Gastrocnemius medialis (tissue), 4 donors: Measurements from ENCODE around the gene ARHGEF6. TPM values are rescaled to one million over a fixed set of nuclear protein-coding genes. Genes with fewer than 3 reads are reported as not detected.

Source experiments
- ATAC-seq, 2 donors: fragments of 150-250 bp; one replicate each; pipeline ENCODE4 v1.9.1; 2016
- DNase-seq, 2 donors: peaks; one replicate each; pipeline ENCODE4 v3.0.0-alpha.2; 2019
- H3K27ac ChIP-seq, 4 donors: fragments of 200-600 bp; sonication (generic); 1 replicate in 1 of 4; 2 replicates in 3 of 4; pipeline ENCODE4 v1.5.1; 2016 to 2018; ENCODE audit warnings: mild to moderate bottlenecking in 2 of 4, moderate library complexity in 1 of 4
- H3K27me3 ChIP-seq, 3 donors: fragments of 200-600 bp; sonication (generic) in 2 of 3; 1 replicate in 1 of 3; 2 replicates in 2 of 3; pipeline versions ENCODE4 v1.5.1 to v1.6.0; 2016 to 2019; ENCODE audit warnings: mild to moderate bottlenecking in 1 of 3, moderate library complexity in 1 of 3
- H3K36me3 ChIP-seq, 2 donors: fragments of 200-600 bp; sonication (generic) in 1 of 2; one replicate each; pipeline ENCODE4 v1.5.1; 2017 to 2018
- H3K4me1 ChIP-seq, 2 donors: fragments of 200-600 bp; sonication (generic) in 1 of 2; one replicate each; pipeline ENCODE4 v1.5.1; 2016 to 2017; ENCODE audit warnings: mild to moderate bottlenecking in 2 of 2
- H3K4me3 ChIP-seq, 4 donors: fragments of 200-600 bp; sonication (generic) in 3 of 4; 1 replicate in 1 of 4; 2 replicates in 3 of 4; pipeline ENCODE4 v1.5.1; 2016 to 2019; ENCODE audit warnings: mild to moderate bottlenecking in 2 of 4
- H3K9me3 ChIP-seq, 3 donors: fragments of 200-600 bp; sonication (generic) in 2 of 3; 1 replicate in 1 of 3; 2 replicates in 2 of 3; pipeline ENCODE4 v1.5.1; 2016 to 2019
- POLR2A ChIP-seq, 2 donors: fragments of 450-650 bp; IDR thresholded peaks; one replicate each; pipeline ENCODE4 v1.6.1; 2017; ENCODE audit warnings: antibody characterized with exemption in 2 of 2, mild to moderate bottlenecking in 2 of 2, moderate library complexity in 2 of 2
- in situ Hi-C, 4 donors: fragments of 200-750 bp; cut with MboI; loops; one replicate each; pipeline versions ENCODE4 v1.15.0 to v1.8.0; 2017; ENCODE audit warnings: low sequenced_read_pairs in 4 of 4
- intact Hi-C: fragments of 100-400 bp; cut with DNase I; formaldehyde crosslinking; loops from one replicate; pipeline ENCODE4 v1.15.1; 2023; ENCODE audit warnings: low total_unique reads
- total RNA-seq, 4 donors: library from RNA; depleted of rRNA; stranded (reverse); fragments of >200 nt; gene quantifications; one replicate each; pipeline versions ENCODE4 v1.1.0 to v1.2.3, GENCODE V29; 2016
- TF ChIP-seq, protein P1 (sequence below), 5 experiments: fragments of 450-650 bp in 3 of 5; fragments of 200-600 bp in 2 of 5; sonication (generic) in 2 of 5; IDR thresholded peaks in 4 of 5; conservative IDR thresholded peaks in 1 of 5; 1 replicate in 4 of 5; 2 replicates in 1 of 5; pipeline ENCODE4 v1.5.1; 2016 to 2019; ENCODE audit warnings: antibody characterized with exemption in 5 of 5, mild to moderate bottlenecking in 3 of 5, moderate library complexity in 3 of 5

The ARHGEF6 gene
- total RNA-seq, 4 donors from 2014 or later, result 15.0 to 29.9 (median 24.5) TPM

DNA sequence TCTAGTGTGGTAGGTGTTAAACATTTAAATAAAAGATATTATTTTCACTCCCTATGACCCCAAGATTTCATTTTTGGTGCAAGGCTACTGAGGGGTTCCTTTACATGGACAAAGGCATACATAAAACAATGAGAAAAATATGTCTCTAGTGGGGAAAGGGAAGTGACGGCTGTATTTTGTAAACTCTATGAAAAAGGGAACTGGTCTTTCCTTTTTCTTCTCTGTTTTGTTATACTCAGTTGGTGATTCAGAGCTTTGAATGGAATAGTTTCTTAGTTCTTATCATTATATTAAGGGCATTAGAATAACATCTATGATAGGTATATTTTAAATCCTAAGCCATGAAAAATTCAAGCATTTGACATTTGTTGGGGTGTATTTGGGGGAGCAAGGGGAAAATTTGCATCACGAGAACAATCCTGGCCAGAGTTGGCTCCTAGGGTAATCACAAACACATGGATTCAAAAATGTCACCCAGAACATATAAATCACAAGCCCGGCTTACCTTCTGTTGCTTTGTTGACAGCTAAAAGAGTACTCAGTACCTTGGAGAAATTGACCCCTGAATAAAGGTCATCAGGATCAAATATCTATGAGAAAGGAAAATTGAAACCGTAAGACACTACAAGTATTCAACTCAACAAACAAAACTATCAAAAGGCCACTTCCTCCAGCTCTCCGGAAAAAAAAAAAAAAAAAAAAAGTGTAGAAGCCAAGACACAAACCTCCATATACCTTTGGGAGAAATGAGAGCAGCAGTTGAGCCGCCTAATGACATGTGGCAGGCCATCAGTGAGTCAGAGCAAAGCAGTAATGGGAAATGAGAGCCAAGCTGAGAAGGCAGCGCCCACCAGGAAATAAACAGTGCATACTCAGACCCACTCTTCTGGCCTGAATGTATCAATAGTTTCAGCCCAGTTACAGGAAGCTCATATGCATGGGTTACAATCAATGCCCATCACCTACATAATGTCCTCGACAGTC lies 33.4 kb downstream of the ARHGEF6 start:
- in situ Hi-C loops (no loop called here), intact Hi-C loops (no loop called here)
- H3K27ac ChIP-seq, result peak overlapping the region; percentile 80 to 86 (median 84)
- DNase-seq (peak in 1 of 2 donors; percentile 34), ATAC-seq (peak; percentile 75 to 81)
- H3K9me3 ChIP-seq, result no peaks in the 10 kb centered on the region
- no peaks in the 10 kb centered on the region for H3K27me3 ChIP-seq
- TF ChIP-seq, protein P1, sequence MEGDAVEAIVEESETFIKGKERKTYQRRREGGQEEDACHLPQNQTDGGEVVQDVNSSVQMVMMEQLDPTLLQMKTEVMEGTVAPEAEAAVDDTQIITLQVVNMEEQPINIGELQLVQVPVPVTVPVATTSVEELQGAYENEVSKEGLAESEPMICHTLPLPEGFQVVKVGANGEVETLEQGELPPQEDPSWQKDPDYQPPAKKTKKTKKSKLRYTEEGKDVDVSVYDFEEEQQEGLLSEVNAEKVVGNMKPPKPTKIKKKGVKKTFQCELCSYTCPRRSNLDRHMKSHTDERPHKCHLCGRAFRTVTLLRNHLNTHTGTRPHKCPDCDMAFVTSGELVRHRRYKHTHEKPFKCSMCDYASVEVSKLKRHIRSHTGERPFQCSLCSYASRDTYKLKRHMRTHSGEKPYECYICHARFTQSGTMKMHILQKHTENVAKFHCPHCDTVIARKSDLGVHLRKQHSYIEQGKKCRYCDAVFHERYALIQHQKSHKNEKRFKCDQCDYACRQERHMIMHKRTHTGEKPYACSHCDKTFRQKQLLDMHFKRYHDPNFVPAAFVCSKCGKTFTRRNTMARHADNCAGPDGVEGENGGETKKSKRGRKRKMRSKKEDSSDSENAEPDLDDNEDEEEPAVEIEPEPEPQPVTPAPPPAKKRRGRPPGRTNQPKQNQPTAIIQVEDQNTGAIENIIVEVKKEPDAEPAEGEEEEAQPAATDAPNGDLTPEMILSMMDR (IDR thresholded peaks at IDR 0.05 in 4 of 5, conservative IDR thresholded peaks at IDR 0.05 in 1 of 5), result no peak
- no peak for TF ChIP-seq POLR2A (IDR thresholded peaks at IDR 0.05)
- H3K4me1 ChIP-seq, result peaks cover 66 to 72% of the 10 kb centered on the region in 2 donors
- H3K4me3 ChIP-seq, result no peak overlapping the region
- no peaks in the 10 kb centered on the region for H3K36me3 ChIP-seq

- peaks cover 54 to 67% of the 10 kb centered on the region in 2 donors for H3K4me1 ChIP-seq
- DNase-seq, result no peak
- TF ChIP-seq POLR2A (IDR thresholded peaks at IDR 0.05), result no peak
- TF ChIP-seq, protein P1 (IDR thresholded peaks at IDR 0.05 in 4 of 5, conservative IDR thresholded peaks at IDR 0.05 in 1 of 5), result no peak
- H3K9me3 ChIP-seq, result no peaks in the 10 kb centered on the region
- in situ Hi-C loops (no loop called here), intact Hi-C loops (no loop called here)
- ATAC-seq, result no peak
- no peaks in the 10 kb centered on the region for H3K36me3 ChIP-seq
- peak overlapping the region; percentile 80 to 86 (median 84) for H3K27ac ChIP-seq
- H3K27me3 ChIP-seq, result no peaks in the 10 kb centered on the region
- H3K4me3 ChIP-seq, result no peak overlapping the region
Observed at GRCh38 chrX:136745215-136746173, 35.2 kb downstream of the ARHGEF6 start.

GRCh38 chrX:136742721-136743379 lies 37.9 kb downstream of the ARHGEF6 start:
- peak; percentile 35 to 59 for ATAC-seq
- no peaks in the 10 kb centered on the region for H3K27me3 ChIP-seq
- H3K9me3 ChIP-seq, result no peaks in the 10 kb centered on the region
- in situ Hi-C loops, result no loop called here
- TF ChIP-seq, protein P1 (IDR thresholded peaks at IDR 0.05 in 4 of 5, conservative IDR thresholded peaks at IDR 0.05 in 1 of 5), result no peak
- no peak for TF ChIP-seq POLR2A (IDR thresholded peaks at IDR 0.05)
- H3K36me3 ChIP-seq, result no peaks in the 10 kb centered on the region
- no peak overlapping the region for H3K4me3 ChIP-seq
- intact Hi-C loops, result no loop called here
- peaks cover 30 to 48% of the 10 kb centered on the region in 2 donors for H3K4me1 ChIP-seq
- DNase-seq, result no peak
- peak overlapping the region; percentile 49 to 86 (median 84) for H3K27ac ChIP-seq

DNA sequence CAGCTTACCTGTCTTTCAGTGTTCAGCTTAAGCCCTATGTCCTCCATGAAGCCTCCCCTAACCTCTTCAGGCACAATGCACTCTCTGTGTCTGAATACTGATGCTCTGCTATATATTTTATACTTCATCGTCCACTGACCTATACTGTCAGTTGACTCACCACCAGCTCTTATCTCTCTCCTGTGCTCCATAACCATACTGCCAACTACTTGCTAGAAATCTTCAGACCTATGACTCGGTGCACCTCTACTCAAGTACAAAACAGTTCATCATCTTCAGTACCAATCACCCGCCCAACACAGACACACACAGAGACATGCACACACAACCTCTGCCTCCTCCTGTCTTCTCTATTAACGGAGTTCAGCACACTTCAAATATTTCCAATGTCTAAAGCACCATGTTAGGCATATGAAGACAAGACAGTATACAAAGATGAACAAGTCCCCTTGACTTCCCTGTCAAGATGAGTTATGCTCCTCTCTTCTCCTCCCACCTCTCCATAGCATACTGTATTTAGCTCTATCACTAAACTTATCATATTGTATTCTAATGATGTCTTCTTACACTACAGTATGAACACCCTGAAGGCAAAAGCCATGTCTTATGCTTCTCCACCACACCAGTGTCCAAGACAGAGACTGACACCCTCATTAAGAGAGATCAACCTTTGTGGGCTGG lies 42.5 kb downstream of the ARHGEF6 start:
- H3K27me3 ChIP-seq, result no peaks in the 10 kb centered on the region
- in situ Hi-C loops (no loop called here), intact Hi-C loops (no loop called here)
- H3K4me1 ChIP-seq, result peaks cover 13 to 27% of the 10 kb centered on the region in 2 donors
- no peaks in the 10 kb centered on the region for H3K36me3 ChIP-seq
- H3K9me3 ChIP-seq, result no peaks in the 10 kb centered on the region
- H3K27ac ChIP-seq, result peak overlapping the region in 2 of 4 donors; percentile 10 to 51
- ATAC-seq (no peak), DNase-seq (no peak)
- H3K4me3 ChIP-seq, result no peak overlapping the region
- TF ChIP-seq, protein P1 (IDR thresholded peaks at IDR 0.05 in 4 of 5, conservative IDR thresholded peaks at IDR 0.05 in 1 of 5), result no peak
- TF ChIP-seq POLR2A (IDR thresholded peaks at IDR 0.05), result no peak
